Stimulated activated CD8-positive, alpha-beta memory T cell treated with anti-CD3 and anti-CD28 coated beads, Interleukin-2, amount 100 ng/mL, for 1 hour (primary cell): Measurements from ENCODE around the gene EML3.
"Not testable (repeated sequence)": the region's sequence is repeated elsewhere in the genome, so short reads cannot be mapped to it uniquely, and the experiment has no call there.

Experiments used
- DNase-seq, 2 donors: peaks; one replicate each; pipeline ENCODE4 v3.0.0-alpha.2; 2020; ENCODE audit warnings: low read depth in 2 of 2

EML3 gene

GRCh38 chr11:62612366-62613290, at the start of gene EML3, which contains the start of gene ROM1:
EML3 (minus strand) TSS chr11:62612775; CDS start chr11:62612457, 318 bp downstream.
ROM1 (plus strand) TSS chr11:62613257; CDS start chr11:62613282, 25 bp downstream.
- DNase-seq, result peak; percentile 80 to 81

GRCh38 chr11:62656796-62657429, 44.3 kb upstream of the EML3 start:
- DNase-seq, result no peak

- no peak for DNase-seq
These were observed 41.7 kb upstream of the EML3 start for GRCh38 chr11:62654297-62654696.

- DNase-seq, result no peak
These were observed 39.8 kb upstream of the EML3 start for GRCh38 chr11:62652161-62653006.

- not testable (repeated sequence) for DNase-seq
These were observed 37.7 kb upstream of the EML3 start for GRCh38 chr11:62650283-62650682.

DNA sequence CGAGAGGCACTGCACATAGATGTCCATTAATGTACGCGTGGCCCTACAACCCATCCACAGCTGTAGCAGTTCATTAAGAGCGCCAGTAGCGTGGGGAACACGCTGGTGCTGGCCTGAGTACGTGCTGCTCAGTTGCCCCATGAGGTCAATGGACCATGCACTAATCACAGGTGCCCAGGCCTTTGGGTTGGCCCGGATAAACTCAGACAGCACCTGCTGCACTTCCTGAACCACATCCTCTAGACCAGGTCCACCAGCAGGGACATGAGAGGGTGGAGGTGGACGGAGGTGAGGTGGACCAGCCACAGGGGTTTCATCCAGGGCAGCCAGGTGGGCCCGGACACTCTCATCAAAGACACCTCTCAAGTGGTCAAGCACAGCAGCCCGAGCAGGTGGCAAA, 36.9 kb upstream of the EML3 start:
- no peak for DNase-seq

- no peak for DNase-seq
These were observed 36.4 kb upstream of the EML3 start for GRCh38 chr11:62648967-62649364.

- no peak for DNase-seq
These were observed 35.8 kb upstream of the EML3 start for GRCh38 chr11:62648185-62648966.

DNA sequence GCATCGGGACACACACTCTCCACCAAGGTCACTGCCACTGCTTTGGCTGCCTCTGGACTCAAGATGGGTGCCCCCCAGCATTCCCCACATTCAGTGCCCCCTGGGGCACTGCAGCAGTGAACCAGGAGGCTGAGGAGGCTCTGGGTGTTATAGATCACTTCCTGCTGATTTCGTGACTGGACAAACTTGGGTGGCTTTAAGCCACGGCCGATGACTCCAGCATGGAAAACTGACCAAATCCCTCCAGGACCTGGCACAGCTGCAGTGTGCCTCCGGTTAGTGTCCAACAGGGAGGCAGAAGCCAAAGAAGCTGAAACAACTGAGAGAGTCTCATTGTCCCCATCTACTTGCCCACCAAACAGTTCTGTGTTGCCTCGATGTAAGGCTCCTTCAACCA, 35.0 kb upstream of the EML3 start:
- no peak for DNase-seq

GRCh38 chr11:62646825-62647608, 34.4 kb upstream of the EML3 start:
- no peak for DNase-seq

GRCh38 chr11:62645946-62646824, 33.6 kb upstream of the EML3 start, which contains the start of gene GANAB:
GANAB (minus strand) TSS chr11:62646613; CDS start chr11:62646599, 14 bp downstream.
- DNase-seq, result peak; percentile 98

- DNase-seq, result no peak
These were observed 33.0 kb upstream of the EML3 start for GRCh38 chr11:62645671-62645945.

GRCh38 chr11:62644220-62644619, 31.6 kb upstream of the EML3 start:
- DNase-seq, result no peak

GRCh38 chr11:62632492-62632891, 19.9 kb upstream of the EML3 start:
- DNase-seq, result no peak

- DNase-seq, result no peak
These were observed 15.1 kb upstream of the EML3 start for GRCh38 chr11:62627713-62628112.

- no peak for DNase-seq
These were observed 10.0 kb upstream of the EML3 start for GRCh38 chr11:62622476-62623089.

GRCh38 chr11:62621567-62622470, 9.2 kb upstream of the EML3 start, which contains the start of gene B3GAT3:
B3GAT3 (minus strand) TSS chr11:62621986; CDS start chr11:62621947, 39 bp downstream.
- DNase-seq, result peak; percentile 93 to 94

DNA sequence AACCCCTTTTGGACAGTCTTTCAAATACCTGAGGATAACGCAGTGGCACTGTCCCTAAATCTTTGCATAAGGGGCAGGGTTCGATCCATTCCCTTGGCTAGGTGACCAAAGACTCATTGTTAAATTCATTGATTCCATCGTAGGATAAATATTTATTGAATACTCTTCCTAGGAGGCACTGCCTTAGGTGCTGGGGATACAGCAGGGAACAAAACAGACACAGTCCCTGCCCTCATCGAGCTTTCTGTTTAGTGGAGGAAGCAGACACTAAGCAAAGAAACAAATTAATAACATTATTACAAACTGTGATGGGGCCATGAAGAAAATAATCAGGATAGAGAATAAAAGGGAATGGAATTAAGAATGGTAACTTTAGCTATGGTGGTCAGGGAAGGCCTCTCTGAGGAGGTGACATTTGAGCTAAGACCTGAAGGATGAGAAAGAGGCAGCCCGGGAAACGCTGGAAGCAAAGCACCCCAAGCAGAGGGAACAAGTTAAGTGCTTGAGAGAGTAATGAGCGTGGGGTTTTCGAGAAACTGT, 8.5 kb upstream of the EML3 start:
- DNase-seq, result no peak
